Measurements from ENCODE around the gene B4GALT2.
A peak's percentile ranks its signal among the peaks of the same experiment; 100 is the strongest.

Gene B4GALT2, protein sequence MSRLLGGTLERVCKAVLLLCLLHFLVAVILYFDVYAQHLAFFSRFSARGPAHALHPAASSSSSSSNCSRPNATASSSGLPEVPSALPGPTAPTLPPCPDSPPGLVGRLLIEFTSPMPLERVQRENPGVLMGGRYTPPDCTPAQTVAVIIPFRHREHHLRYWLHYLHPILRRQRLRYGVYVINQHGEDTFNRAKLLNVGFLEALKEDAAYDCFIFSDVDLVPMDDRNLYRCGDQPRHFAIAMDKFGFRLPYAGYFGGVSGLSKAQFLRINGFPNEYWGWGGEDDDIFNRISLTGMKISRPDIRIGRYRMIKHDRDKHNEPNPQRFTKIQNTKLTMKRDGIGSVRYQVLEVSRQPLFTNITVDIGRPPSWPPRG

DNA sequence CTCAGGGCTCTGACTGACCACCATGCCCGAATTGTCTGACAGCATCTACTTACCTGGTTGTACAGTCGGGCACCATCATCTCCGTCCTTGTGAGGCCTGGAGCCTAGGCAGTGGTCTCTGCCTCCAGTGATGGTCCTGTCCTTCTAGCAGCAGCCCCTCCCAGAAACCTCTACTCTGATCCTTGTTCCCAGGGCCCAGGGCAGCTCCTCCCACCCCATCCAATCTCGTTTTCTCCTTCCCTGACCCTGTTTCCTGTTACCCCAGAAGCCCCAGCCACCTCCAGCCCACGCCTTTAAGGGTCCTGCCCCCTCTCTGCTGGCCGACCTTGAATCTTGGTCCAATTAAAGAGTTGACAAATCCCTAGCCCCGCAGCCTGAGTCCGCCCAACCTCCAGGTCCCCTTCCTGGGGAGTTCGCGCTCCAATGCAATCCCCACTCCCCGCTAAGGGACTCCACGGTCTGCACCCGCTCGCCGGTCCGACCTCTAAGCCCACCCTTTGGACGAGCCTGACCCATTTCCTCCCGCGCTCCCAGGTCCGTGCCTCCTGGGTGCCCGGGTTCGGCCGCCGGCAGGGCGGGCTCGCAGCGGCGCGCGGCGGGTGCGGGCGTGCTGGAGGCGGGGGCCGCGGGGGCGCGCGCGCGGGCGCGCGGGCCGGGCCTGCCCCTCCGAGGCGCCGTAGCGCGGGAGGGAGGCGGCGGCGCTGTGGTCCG, at the start of gene B4GALT2:
Gene B4GALT2 (plus strand): TSS at position 660 of the 710 bp plus-strand sequence. CDS start 1,951 bp downstream, outside the sequence.
- no peak for DNase-seq

DNA sequence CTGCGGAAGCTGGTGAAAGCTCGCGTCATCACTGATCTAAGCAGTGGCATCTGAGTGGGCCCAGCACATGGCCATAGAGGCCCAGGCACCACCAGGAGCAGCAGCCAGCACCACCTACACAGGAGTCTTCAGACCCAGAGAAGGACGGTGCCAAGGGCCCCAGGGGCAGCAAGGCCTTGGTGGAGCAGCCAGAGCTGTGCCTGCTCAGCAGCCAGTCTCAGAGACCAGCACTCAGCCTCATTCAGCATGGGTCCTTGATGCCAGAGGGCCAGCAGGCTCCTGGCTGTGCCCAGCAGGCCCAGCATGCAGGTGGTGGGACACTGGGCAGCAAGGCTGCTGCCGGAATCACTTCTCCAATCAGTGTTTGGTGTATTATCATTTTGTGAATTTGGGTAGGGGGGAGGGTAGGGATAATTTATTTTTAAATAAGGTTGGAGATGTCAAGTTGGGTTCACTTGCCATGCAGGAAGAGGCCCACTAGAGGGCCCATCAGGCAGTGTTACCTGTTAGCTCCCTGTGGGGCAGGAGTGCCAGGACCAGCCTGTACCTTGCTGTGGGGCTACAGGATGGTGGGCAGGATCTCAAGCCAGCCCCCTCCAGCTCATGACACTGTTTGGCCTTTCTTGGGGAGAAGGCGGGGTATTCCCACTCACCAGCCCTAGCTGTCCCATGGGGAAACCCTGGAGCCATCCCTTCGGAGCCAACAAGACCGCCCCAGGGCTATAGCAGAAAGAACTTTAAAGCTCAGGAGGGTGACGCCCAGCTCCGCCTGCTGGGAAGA, 48.7 kb upstream of the B4GALT2 start:
- no peak for DNase-seq

DNA sequence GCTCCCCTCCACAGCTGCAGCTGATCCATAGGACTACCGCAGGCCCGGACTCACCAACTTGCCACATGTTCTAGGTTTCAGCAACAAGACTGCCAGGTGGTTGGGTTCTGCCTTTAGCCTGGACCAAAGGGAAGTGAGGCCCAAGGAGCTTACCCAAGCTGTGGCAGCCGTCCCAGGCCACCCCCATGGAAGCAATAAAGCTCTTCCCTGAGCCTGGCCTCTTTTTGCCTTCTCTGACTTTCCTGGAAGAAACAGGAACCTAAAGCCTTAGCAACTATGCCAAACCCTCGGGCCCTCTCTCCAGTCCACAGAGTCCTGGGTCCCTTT, 48.1 kb upstream of the B4GALT2 start:
- DNase-seq = no peak

DNA sequence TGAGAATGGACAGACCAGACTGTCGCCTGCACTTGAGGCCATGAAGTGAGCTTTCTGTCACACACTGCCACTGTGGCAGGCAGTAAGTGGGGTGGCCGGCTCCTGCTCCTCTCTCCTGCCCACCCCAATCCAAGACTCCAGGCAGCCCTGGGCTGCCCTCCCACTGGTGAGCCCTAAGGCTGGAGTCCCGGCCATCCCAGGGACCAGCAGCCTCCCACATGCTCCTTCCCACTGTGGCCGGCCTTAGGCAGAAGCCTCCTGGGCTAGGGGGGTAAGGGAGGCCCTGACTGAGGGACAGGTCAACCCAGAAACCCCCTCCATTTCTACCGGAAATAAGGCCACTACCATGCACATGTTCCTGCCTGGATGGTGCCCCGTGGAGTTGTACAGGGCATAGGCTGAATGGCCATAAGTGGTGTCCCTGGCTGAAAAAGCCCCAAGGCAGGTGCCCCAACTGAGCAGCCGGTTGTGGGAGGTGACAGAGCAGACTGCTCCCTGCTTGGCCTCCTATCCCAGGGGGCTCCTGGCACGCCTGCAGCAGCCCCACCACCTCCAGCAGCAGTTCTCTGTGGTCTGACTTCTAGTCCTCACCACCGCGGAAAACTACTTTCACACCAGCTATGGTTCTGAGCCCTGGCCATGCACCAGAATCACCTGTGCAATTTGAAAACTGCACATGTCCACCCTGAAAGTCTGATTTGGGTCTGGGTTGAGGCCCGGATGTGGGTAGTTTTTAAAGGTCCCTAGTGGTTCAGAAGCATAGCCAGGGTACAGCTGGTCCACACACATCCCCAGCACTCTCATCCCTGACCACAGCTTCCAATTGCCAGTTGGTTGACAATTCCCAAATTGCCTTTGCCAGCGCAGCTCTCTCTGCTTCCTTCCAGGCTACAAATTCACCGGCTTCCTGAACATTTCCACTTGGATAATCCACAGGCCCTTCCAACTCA, 47.0 kb upstream of the B4GALT2 start:
- no peak for DNase-seq

DNA sequence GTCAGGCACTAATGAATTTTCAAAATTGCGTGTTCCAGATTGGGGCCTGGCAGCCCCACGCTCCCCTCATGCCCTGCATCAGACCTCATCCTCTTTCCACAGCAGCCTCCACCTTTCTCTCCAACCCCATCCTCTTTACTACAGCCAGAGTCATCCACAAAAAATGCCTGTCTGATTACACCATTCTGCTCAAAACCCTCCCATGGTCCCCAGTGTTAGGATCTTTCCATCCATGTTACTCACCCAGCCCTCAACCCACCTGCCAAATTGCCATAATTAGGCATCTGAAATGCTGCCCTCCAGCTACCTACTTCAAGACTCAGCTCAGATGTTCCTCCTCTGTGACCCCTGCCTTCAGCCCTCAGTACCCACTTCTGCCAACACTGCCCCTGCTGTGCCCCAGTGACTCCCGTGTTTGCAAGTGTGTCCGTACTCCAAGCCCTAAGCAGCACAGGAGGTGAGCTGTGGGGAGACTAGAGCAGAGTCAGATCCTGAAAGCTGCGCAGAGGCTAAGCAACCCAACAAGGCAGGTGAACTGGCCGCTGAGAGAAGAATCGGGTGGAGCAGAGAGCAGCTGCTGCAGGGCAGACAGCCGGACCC, 46.1 kb upstream of the B4GALT2 start:
- DNase-seq = no peak

DNA sequence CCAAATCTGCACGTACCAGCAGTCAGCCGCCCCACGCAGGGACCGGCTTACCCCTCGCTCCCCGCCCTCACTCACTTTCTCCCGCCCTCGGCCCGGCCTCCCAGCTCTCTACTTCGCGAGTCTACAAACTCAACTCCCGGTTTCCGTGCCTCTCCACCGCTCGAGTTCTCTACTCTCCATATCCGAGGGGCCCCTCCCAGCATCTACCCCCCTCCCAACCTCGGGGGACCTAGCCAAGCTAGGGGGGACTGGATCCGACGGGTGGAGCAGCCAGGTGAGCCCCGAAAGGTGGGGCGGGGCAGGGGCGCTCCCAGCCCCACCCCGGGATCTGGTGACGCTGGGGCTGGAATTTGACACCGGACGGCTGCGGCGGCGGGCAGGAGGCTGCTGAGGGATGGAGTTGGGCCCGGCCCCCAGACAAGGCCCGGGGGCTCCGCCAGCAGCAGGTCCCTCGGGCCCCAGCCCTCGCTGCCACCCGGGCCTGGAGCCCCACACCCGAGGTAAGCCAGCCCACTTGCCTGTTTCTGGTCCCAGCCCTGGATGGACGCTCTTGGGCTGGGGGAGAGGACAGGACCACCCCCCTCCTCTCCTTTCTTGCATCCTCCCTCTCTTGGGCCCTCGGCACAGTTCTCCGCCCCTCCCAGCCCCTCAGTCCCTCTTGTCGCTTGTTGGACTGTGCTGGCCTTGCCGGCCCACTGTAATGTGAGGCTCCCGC, 45.5 kb upstream of the B4GALT2 start, which contains the start of gene ARTN:
Gene ARTN (plus strand): TSS at position 416 of the 715 bp plus-strand sequence. CDS start 1,856 bp downstream, outside the sequence.
- no peak for DNase-seq

DNA sequence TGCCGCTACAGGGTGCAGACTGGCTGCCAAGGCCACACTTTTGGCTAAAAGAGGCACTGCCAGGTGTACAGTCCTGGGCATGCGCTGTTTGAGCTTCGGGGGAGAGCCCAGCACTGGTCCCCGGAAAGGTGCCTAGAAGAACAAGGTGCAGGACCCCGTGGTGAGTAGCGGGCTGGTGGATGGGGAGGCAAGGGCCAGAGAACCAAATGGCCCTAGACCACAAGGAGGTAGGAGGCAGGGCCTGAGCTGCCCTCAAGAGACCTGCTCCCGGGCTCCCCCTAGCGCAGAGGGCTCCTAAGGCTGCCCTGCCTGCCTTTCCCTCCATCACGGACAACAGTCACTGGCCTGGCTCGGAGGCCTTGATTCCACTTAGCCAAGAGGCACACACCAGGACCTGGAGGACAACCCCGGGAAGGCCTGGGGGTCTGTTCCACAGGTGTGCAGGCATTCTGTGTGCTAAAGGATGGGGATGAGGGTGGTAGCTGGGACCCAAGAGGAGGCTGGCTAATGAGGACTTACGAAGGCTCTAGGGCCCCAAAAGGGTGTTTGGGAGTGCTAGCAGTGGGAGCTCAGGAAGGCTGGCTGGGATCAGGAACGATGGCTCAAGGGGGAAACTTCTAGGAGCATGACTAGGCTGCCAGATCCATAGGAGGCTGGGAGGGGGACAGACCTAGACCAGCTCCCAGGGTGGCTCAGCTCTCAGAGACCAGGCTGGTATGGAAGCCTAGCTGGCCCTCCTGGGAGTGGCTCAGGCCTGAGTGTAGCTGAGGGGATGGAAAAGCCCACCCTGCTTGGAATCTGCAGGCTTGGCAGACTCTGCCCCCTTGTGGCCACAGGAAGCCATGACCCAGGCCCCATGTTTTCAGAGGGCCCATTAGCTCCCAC, 44.7 kb upstream of the B4GALT2 start:
- DNase-seq = peak; percentile 28

DNA sequence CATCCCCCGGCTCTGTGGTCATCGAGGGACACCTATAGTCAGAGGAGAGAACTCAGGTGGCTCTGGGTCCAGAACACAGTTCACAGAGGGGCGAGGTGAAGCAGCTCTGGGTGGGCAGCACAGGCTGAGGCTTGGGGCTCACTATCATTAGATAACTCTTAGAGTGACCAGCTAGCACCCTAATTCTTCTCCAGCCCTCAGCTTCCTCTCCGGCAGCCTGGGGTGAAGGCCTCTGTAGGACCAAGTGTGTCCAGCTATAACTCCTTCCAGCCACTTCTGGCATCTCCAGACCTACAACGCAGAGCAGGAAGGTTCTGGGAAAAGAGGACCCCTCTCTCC, 44.1 kb upstream of the B4GALT2 start:
- DNase-seq = no peak

DNA sequence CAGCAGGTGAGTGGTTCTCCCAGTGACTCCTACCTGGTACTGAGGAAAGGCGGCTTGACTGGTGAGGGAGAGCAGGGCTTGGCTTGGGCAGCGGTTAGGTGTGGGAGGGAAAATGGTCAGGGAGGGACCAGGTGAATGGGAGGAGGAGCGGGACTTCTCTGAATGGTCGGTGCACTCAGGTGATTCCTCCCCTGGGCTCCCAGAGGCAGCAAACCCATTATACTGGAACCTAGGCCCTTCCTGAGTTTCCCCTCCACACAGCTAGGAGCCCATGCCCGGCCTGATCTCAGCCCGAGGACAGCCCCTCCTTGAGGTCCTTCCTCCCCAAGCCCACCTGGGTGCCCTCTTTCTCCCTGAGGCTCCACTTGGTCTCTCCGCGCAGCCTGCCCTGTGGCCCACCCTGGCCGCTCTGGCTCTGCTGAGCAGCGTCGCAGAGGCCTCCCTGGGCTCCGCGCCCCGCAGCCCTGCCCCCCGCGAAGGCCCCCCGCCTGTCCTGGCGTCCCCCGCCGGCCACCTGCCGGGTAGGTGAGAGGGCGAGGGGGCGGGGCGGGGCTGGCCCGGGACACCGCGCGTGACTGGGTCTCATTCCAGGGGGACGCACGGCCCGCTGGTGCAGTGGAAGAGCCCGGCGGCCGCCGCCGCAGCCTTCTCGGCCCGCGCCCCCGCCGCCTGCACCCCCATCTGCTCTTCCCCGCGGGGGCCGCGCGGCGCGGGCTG, 43.1 kb upstream of the B4GALT2 start:
- DNase-seq = no peak

DNA sequence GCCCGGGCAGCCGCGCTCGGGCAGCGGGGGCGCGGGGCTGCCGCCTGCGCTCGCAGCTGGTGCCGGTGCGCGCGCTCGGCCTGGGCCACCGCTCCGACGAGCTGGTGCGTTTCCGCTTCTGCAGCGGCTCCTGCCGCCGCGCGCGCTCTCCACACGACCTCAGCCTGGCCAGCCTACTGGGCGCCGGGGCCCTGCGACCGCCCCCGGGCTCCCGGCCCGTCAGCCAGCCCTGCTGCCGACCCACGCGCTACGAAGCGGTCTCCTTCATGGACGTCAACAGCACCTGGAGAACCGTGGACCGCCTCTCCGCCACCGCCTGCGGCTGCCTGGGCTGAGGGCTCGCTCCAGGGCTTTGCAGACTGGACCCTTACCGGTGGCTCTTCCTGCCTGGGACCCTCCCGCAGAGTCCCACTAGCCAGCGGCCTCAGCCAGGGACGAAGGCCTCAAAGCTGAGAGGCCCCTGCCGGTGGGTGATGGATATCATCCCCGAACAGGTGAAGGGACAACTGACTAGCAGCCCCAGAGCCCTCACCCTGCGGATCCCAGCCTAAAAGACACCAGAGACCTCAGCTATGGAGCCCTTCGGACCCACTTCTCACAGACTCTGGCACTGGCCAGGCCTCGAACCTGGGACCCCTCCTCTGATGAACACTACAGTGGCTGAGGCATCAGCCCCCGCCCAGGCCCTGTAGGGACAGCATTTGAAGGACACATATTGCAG, 42.4 kb upstream of the B4GALT2 start:
- DNase-seq = no peak

DNA sequence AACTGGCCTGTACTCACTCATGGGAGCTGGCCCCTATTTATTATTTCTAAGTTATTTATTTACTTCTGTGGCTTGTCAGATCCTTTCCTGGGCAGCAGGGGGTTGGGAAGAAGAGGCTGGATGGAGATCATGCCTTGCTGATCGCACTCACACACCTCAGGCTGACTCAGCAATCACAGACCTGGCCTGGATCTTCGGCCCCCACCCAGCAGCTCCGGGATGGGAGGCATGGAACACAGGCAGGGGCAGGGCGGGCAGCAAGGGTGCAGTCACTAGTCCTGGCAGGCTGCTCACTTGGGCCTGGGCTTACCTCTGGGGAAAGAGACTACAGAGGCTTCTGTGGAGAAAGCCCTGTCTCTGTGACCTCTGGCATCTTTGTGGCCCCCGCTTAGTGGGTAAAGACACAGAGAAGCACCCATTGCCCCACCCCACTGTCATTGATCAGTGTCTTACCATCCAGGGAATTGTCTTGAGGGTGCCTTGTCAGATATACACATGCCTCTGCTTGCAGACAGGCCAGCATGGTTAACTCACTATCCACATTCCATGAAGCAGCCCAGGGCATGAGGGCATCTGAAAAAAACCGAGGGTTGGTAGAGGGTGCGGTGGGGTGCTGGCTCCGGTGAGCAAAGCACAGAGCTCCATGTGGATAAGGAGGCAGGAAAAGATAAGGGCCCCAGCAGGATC, 41.7 kb upstream of the B4GALT2 start:
- DNase-seq = no peak

DNA sequence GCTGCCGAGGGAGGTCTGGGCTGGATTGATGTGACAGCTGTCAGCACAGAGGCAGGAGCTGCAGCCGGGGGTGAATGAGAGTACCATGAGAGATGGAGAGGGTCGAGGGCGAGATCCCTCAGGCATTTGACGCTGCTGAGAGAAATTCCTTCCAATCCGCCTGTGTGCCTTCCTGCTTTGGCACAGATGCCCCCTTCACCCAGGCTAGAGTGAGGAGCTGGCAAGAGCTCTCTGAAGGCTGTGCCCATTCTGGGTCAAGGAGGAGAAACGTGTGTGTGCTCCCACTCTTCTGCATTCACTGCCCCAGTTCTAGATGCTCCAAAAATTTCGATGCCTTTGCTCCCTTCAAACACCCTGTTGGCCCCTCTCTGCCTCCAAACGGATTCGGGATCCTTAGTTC, 40.6 kb upstream of the B4GALT2 start:
- no peak for DNase-seq

DNA sequence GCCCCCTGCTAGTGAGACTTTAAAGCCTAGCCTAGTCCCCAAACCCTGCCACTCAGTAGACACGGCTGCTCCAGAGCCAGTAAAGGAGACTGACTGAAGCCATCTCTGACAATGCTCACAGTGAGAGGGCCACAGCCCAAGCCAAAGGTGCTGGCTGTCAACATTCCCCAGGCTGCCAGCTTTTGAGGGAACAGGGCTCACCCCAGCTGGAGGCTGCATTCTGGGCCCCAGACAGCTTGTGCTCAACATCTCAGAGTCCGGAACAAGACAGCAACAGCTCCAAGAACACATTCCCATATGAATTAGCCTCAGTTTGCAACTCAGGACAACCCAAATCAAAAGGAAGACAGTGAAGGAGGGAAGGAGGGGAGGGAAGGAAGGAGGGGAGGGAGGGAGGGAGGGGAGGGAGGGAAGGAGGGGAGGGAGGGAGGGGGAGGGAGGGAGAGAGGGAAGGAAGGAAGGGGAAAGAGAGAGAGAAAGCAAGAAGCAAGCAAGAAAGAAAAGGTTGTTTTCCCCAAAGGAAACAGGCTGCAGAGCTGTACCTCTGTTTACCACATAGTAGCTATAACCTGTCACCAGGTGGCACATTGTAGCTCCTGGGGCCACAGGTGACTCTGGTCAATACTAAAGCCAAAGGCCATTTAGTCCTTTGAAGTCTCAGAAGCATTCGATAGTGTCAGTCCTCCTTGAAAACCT, 40.0 kb upstream of the B4GALT2 start:
- no peak for DNase-seq

DNA sequence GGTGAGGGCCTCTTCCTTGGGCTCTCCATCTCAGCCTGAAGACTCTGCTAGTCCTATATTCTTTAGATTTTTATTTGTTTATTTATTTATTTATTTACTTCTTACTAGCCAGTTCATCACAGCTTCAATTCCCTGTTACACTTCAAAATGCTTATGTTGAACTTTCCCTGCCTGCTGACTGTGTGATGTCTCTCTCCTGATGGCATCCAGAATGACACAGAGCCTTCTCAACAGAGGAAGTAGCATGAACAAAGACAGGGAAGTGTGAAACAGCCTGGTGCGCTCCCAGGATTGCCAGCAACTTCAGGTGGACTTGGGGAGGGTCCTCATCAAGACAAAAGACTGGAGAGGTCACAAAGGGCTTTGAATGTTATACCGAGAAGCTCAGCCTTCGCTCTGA, 36.6 kb upstream of the B4GALT2 start:
- no peak for DNase-seq

DNA sequence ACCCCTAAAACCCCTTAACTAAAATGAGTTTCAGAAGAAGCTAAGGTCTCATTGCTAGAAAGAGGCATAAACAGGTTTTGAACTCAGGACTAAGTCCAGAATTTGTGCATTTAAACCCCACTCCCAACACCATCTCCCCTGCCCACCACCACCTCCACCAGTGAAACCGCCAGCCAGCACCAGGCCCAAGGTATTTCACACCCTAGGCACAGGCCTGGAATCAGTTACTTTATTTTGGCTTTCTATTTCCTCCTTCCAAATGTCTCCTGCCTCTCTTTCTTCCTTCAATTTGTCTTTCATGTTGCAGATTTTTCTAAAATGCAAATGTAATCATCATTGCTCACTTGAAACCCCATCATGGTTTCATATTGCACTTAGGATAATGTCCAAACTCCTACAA, 34.1 kb upstream of the B4GALT2 start:
- no peak for DNase-seq

DNA sequence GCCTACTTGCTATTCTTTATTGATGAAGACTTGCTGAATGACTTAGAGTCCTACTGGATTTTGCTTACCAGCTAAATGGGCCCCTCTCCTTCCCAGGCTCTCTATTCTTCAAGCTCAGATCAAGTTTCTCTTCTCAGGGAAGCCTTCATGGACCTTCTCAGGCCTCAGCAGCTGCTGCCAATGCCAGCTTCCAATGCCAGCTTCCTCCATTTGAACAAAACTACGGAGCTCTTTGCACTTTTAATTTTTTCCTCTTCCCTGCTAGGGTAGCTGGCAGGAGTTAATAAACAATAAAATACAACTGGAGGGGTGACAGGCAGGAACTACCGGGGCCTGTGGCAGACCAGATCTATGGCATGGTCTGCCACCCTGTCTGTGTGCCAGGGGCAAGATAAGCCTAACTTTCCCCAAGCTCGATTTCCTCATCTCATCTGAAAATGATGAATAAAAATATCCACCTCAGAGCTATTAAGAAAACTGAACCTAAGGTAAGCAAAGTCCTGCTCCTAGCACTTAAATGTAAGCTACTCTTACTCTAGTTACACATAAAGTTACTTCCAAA, 33.3 kb upstream of the B4GALT2 start:
- DNase-seq = no peak

Data from activated T-cell treated with anti-CD3 and anti-CD28 coated beads for 4 hours (primary cell).